ENCODE measurements around the gene DCDC2. TPM values are rescaled to one million over a fixed set of nuclear protein-coding genes. Genes with fewer than 3 reads are reported as not detected.
A peak's percentile ranks its signal among the peaks of the same experiment; 100 is the strongest.

The DCDC2 gene
- total and polyA plus RNA-seq, 2 donors (not counting 3 experiments of a cell fraction or from before 2014, with no cell fraction given): not detected

DNA sequence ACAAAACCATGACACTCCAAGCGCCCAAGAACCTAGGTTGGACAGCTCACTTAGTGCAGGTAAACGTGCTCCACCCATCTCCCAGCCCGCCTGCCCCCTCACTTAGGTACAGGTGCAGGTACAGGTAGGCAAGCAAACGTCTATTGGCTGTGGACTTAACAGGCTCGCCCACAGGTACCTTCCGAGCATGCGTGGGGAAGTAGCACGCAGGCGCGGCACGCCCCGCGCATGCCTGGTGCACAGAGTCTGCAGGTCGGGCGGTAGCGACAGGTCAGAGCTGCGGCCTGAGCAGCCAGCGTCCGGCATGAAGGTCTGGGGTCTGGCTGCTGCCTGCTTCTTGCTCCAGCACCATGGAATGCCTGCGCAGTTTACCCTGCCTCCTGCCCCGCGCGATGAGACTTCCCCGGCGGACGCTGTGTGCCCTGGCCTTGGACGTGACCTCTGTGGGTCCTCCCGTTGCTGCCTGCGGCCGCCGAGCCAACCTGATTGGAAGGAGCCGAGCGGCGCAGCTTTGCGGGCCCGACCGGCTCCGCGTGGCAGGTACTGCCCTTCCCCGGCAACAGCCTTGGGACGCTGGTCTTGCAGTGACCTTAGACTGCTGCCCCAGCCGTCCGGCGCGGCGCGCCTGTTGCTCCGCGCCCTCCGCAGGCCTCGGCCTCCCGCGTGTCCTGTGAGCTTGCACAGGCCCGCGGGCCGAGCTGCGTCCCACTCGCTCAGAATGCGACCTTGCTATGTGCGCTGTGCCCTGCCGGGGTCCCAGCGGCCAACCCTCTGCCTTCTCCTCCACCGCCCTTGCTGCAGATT lies 45.0 kb upstream of the DCDC2 start, which contains the start of gene MRS2:
Gene MRS2, plus strand, starts transcription at position 240 of the 804 bp plus-strand sequence. Its CDS starts 111 bp downstream, at position 351.
- intact Hi-C loops (cut with micrococcal nuclease): loop anchor here (2.0 kb wide), 1 partner anchor 42 kb away; no protein-coding TSS in a partner anchor
- peak; percentile 84 for DNase-seq (ENCODE audit: low read depth, low spot score)
- H4K20me1 ChIP-seq (replicated peaks; ENCODE audit: control insufficient read depth, extremely low read depth, insufficient read depth, low read length): no peaks in the 10 kb centered on the region

DNA sequence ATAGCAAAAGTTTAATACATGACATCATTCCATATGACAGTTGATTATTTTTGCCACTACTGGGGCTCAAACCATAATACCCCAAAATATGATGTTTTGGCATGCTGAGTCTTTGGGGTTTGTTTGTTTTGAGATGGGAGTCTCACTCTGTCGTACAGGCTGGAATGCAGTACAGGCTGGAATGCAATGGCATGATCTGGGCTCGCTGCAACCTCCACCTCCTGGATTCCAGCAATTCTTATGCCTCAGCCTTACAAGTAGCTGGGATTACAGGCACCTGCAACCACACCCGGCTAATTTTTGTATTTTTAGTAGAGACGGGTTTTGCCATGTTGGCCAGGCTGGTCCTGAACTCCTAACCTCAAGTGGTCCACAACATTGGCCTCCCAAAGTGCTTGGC lies 43.6 kb upstream of the DCDC2 start:
- CTCF ChIA-PET: interaction anchor here (2.8 kb wide), 1 partner anchor 13 kb away, joined by 19 read pairs; no protein-coding TSS in a partner anchor
- no TSS peak for BruUV-seq (replicated peaks)
- no peak overlapping the region for H2AFZ ChIP-seq (ENCODE audit: low read depth, low read length)
- no peaks in the 10 kb centered on the region for H4K20me1 ChIP-seq (replicated peaks; ENCODE audit: control insufficient read depth, extremely low read depth, insufficient read depth, low read length)
- H3K79me2 ChIP-seq (ENCODE audit: control insufficient read depth, insufficient read depth, low read length): peaks cover 5% of the 10 kb centered on the region
- no peak overlapping the region for H3K4me3 ChIP-seq (replicated peaks in 1 of 3; ENCODE audit: insufficient read depth in 1 of 3, low read depth in 1 of 3, low read length in 3 of 3)
- no peak overlapping the region for H3K4me2 ChIP-seq (ENCODE audit: insufficient read depth, low read length)
- TF ChIP-seq GATA2 (IDR thresholded peaks at IDR 0.05; ENCODE audit: insufficient read depth, insufficient read length, low read depth, low read length) (no peak), POLR2AphosphoS5 (IDR thresholded peaks at IDR 0.05; ENCODE audit: insufficient read depth, low read depth, low read length) (no peak), MYC (IDR thresholded peaks at IDR 0.05; ENCODE audit: low read depth, low read length) (no peak), EZH2 (IDR thresholded peaks at IDR 0.05; ENCODE audit: borderline replicate concordance, low read depth, low read length, severe bottlenecking) (no peak), POLR2A (IDR thresholded peaks at IDR 0.05; ENCODE audit: low read depth, low read length) (no peak), FOS (IDR thresholded peaks at IDR 0.05; ENCODE audit: borderline replicate concordance, insufficient read depth, low read length) (no peak), JUN (IDR thresholded peaks at IDR 0.05; ENCODE audit: borderline replicate concordance, insufficient read depth, insufficient read length, low read depth) (no peak)
- TF ChIP-seq, protein P1, sequence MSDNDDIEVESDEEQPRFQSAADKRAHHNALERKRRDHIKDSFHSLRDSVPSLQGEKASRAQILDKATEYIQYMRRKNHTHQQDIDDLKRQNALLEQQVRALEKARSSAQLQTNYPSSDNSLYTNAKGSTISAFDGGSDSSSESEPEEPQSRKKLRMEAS (IDR thresholded peaks at IDR 0.05; ENCODE audit: insufficient read depth, insufficient read length): no peak
- TF ChIP-seq, protein P2, sequence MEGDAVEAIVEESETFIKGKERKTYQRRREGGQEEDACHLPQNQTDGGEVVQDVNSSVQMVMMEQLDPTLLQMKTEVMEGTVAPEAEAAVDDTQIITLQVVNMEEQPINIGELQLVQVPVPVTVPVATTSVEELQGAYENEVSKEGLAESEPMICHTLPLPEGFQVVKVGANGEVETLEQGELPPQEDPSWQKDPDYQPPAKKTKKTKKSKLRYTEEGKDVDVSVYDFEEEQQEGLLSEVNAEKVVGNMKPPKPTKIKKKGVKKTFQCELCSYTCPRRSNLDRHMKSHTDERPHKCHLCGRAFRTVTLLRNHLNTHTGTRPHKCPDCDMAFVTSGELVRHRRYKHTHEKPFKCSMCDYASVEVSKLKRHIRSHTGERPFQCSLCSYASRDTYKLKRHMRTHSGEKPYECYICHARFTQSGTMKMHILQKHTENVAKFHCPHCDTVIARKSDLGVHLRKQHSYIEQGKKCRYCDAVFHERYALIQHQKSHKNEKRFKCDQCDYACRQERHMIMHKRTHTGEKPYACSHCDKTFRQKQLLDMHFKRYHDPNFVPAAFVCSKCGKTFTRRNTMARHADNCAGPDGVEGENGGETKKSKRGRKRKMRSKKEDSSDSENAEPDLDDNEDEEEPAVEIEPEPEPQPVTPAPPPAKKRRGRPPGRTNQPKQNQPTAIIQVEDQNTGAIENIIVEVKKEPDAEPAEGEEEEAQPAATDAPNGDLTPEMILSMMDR (IDR thresholded peaks at IDR 0.05; ENCODE audit: extremely low read depth in 1 of 2, insufficient read depth in 1 of 2, low read depth in 1 of 2, low read length in 2 of 2): no peak
- dilution Hi-C loops (cut with MboI; ENCODE audit: extremely low pct_ligation_motif_present, low sequenced_read_pairs): no loop called here
- POLR2A ChIA-PET: no interaction called here
- H3K9ac ChIP-seq (replicated peaks; ENCODE audit: extremely low read depth, insufficient read depth, low read length): no peak overlapping the region
- H3K9me3 ChIP-seq (replicated peaks; ENCODE audit: control insufficient read depth, insufficient read depth, low read length): no peaks in the 10 kb centered on the region
- peaks cover 8 to 14% of the 10 kb centered on the region in 2 experiments for H3K27me3 ChIP-seq (ENCODE audit: control insufficient read depth in 2 of 2, insufficient read depth in 2 of 2, low read length in 2 of 2)
- no peak for DNase-seq (ENCODE audit: low read depth, low spot score)
- no peak for FAIRE-seq
- intact Hi-C loops (cut with micrococcal nuclease): no loop called here
- H3K27ac ChIP-seq (ENCODE audit: insufficient read depth, low read depth, low read length): no peak overlapping the region
- no peaks in the 10 kb centered on the region for H3K9me1 ChIP-seq (replicated peaks; ENCODE audit: control insufficient read depth, extremely low read depth, insufficient read depth, low read length)
- no peaks in the 10 kb centered on the region for H3K36me3 ChIP-seq (ENCODE audit: control insufficient read depth in 2 of 2, extremely low read depth in 1 of 2, insufficient read depth in 2 of 2, low read length in 2 of 2)
- H3K4me1 ChIP-seq (ENCODE audit: control insufficient read depth, extremely low read depth, insufficient read depth, low read length): peaks cover 7% of the 10 kb centered on the region

More for the DNA sequence above, 45.0 kb upstream of the DCDC2 start, which contains the start of gene MRS2:
- Histone ChIP-seq H3K27ac (ENCODE audit: insufficient read depth, low read depth, low read length) (no peak within 1 kb of the TSS), H3K4me3 (replicated peaks in 1 of 3; ENCODE audit: insufficient read depth in 1 of 3, low read depth in 1 of 3, low read length in 3 of 3) (peak within 1 kb of the TSS; percentile 9 to 79 (median 59)), H3K4me2 (ENCODE audit: insufficient read depth, low read length) (peak within 1 kb of the TSS; percentile 57), H3K79me2 (ENCODE audit: control insufficient read depth, insufficient read depth, low read length) (peaks cover 5% of the 10 kb centered on the region), H3K9me1 (replicated peaks; ENCODE audit: control insufficient read depth, extremely low read depth, insufficient read depth, low read length) (no peaks in the 10 kb centered on the region), H3K9ac (replicated peaks; ENCODE audit: extremely low read depth, insufficient read depth, low read length) (peak within 1 kb of the TSS; percentile 37), H3K4me1 (ENCODE audit: control insufficient read depth, extremely low read depth, insufficient read depth, low read length) (peaks cover 7% of the 10 kb centered on the region), H3K27me3 (ENCODE audit: control insufficient read depth in 2 of 2, insufficient read depth in 2 of 2, low read length in 2 of 2) (peaks cover 8 to 14% of the 10 kb centered on the region in 2 experiments), H3K9me3 (replicated peaks; ENCODE audit: control insufficient read depth, insufficient read depth, low read length) (no peaks in the 10 kb centered on the region), H3K36me3 (ENCODE audit: control insufficient read depth in 2 of 2, extremely low read depth in 1 of 2, insufficient read depth in 2 of 2, low read length in 2 of 2) (peaks cover 0 to 2% of the 10 kb centered on the region in 2 experiments), H2AFZ (ENCODE audit: low read depth, low read length) (peak within 1 kb of the TSS; percentile 33)
- peak; percentile 87 for TF ChIP-seq POLR2A (IDR thresholded peaks at IDR 0.05; ENCODE audit: low read depth, low read length)
- no peak for TF ChIP-seq MYC (IDR thresholded peaks at IDR 0.05; ENCODE audit: low read depth, low read length)
- TF ChIP-seq JUN (IDR thresholded peaks at IDR 0.05; ENCODE audit: borderline replicate concordance, insufficient read depth, insufficient read length, low read depth): no peak
- TF ChIP-seq POLR2AphosphoS5 (IDR thresholded peaks at IDR 0.05; ENCODE audit: insufficient read depth, low read depth, low read length): peak; percentile 69
- dilution Hi-C loops (cut with MboI; ENCODE audit: extremely low pct_ligation_motif_present, low sequenced_read_pairs): no loop called here
- ChIA-PET POLR2A (no interaction called here), CTCF (interaction anchor here (1.6 to 2.8 kb wide), 2 partner anchors 14 to 43 kb away, joined by 6 to 19 read pairs; no protein-coding TSS in a partner anchor)
- BruUV-seq (replicated peaks): no TSS peak
- FAIRE-seq: no peak
